ENCODE data around the gene SYCP1.

DNA sequence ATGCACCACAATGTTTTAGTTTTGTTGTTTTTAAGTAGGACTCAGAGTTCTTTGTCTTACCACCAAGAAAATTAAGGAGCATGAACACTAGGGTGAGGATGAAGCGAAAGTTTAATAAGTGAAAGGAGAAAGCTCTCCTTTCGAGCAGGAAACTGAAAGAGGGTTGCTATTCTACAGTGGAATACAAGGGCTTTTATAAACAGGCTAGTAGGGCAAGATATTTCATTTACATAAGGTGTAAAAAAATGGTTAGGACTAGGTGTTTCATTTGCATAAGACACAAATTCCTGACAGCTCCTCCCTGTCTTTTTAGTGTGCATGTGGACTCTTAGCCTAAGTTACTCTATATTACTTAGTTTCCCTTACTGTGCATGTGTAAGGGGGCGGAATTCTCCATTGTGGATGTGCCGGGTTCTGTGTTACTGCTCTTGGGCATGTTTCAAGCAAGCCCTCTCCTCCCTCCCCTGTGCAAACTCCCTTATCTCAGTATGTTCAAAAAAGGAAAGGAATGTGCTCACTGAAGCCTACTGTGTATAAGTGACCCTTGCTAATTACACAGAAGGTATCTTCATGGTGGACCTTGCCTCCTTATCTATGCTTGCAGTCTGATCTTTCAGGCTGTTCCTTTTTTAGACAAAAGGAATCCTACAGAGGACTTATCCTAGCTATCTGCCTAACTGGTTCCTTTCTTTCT is 182.3 kb downstream of the SYCP1 start:
- TF ChIP-seq, protein P1, sequence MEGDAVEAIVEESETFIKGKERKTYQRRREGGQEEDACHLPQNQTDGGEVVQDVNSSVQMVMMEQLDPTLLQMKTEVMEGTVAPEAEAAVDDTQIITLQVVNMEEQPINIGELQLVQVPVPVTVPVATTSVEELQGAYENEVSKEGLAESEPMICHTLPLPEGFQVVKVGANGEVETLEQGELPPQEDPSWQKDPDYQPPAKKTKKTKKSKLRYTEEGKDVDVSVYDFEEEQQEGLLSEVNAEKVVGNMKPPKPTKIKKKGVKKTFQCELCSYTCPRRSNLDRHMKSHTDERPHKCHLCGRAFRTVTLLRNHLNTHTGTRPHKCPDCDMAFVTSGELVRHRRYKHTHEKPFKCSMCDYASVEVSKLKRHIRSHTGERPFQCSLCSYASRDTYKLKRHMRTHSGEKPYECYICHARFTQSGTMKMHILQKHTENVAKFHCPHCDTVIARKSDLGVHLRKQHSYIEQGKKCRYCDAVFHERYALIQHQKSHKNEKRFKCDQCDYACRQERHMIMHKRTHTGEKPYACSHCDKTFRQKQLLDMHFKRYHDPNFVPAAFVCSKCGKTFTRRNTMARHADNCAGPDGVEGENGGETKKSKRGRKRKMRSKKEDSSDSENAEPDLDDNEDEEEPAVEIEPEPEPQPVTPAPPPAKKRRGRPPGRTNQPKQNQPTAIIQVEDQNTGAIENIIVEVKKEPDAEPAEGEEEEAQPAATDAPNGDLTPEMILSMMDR (IDR thresholded peaks at IDR 0.05), result no peak
- no peak for TF ChIP-seq POLR2A (IDR thresholded peaks at IDR 0.05)

Measured in transverse colon (tissue), 3 donors.